ENCODE data around the gene S1PR3.

Gene S1PR3

GRCh38 chr9:89020754-89021153, 29.5 kb downstream of the S1PR3 start:
- no peak overlapping the region for H2AFZ ChIP-seq (ENCODE audit: low read depth, low read length)
- no peaks in the 10 kb centered on the region for H3K27me3 ChIP-seq (ENCODE audit: insufficient read depth, low read length, poor library complexity)
- ATAC-seq (ENCODE audit: insufficient read depth, low read depth): no peak
- no peak overlapping the region for H3K4me2 ChIP-seq (ENCODE audit: insufficient read depth, low read length)
- no peaks in the 10 kb centered on the region for H3K79me2 ChIP-seq (ENCODE audit: insufficient read depth, low read length)
- no peak overlapping the region for H3K9ac ChIP-seq (ENCODE audit: low read depth, low read length)
- TF ChIP-seq EZH2 (IDR thresholded peaks at IDR 0.05; ENCODE audit: borderline replicate concordance, low read depth, low read length, severe bottlenecking): no peak
- no peak for TF ChIP-seq CTCF (IDR thresholded peaks at IDR 0.05; ENCODE audit: borderline replicate concordance, extremely low read depth, low read length, poor library complexity, severe bottlenecking)
- no peak for DNase-seq
- H3K4me3 ChIP-seq (ENCODE audit: low read depth in 1 of 2, low read length in 2 of 2): no peak overlapping the region
- no peaks in the 10 kb centered on the region for H3K4me1 ChIP-seq (ENCODE audit: insufficient read depth, low read length)
- H4K20me1 ChIP-seq (ENCODE audit: insufficient read depth, low read length): no peaks in the 10 kb centered on the region
- H3K36me3 ChIP-seq (ENCODE audit: insufficient read depth, low read length): no peaks in the 10 kb centered on the region
- H3K27ac ChIP-seq (ENCODE audit: low read length): no peak overlapping the region
- H3K9me3 ChIP-seq (ENCODE audit: insufficient read depth, low read length, severe bottlenecking): no peaks in the 10 kb centered on the region

- no peaks in the 10 kb centered on the region for H3K79me2 ChIP-seq (ENCODE audit: insufficient read depth, low read length)
- no peak overlapping the region for H2AFZ ChIP-seq (ENCODE audit: low read depth, low read length)
- no peak overlapping the region for H3K4me3 ChIP-seq (ENCODE audit: low read depth in 1 of 2, low read length in 2 of 2)
- TF ChIP-seq EZH2 (IDR thresholded peaks at IDR 0.05; ENCODE audit: borderline replicate concordance, low read depth, low read length, severe bottlenecking) (no peak), CTCF (IDR thresholded peaks at IDR 0.05; ENCODE audit: borderline replicate concordance, extremely low read depth, low read length, poor library complexity, severe bottlenecking) (no peak)
- H3K4me1 ChIP-seq (ENCODE audit: insufficient read depth, low read length): no peaks in the 10 kb centered on the region
- no peaks in the 10 kb centered on the region for H3K9me3 ChIP-seq (ENCODE audit: insufficient read depth, low read length, severe bottlenecking)
- no peak overlapping the region for H3K4me2 ChIP-seq (ENCODE audit: insufficient read depth, low read length)
- H4K20me1 ChIP-seq (ENCODE audit: insufficient read depth, low read length): no peaks in the 10 kb centered on the region
- H3K27me3 ChIP-seq (ENCODE audit: insufficient read depth, low read length, poor library complexity): no peaks in the 10 kb centered on the region
- no peak overlapping the region for H3K9ac ChIP-seq (ENCODE audit: low read depth, low read length)
- H3K36me3 ChIP-seq (ENCODE audit: insufficient read depth, low read length): no peaks in the 10 kb centered on the region
- H3K27ac ChIP-seq (ENCODE audit: low read length): no peak overlapping the region
- ATAC-seq (ENCODE audit: insufficient read depth, low read depth): no peak
- DNase-seq: no peak
Observed at GRCh38 chr9:89021154-89021803, 30.0 kb downstream of the S1PR3 start.

- no peak overlapping the region for H2AFZ ChIP-seq (ENCODE audit: low read depth, low read length)
- H3K36me3 ChIP-seq (ENCODE audit: insufficient read depth, low read length): no peaks in the 10 kb centered on the region
- no peaks in the 10 kb centered on the region for H3K27me3 ChIP-seq (ENCODE audit: insufficient read depth, low read length, poor library complexity)
- no peaks in the 10 kb centered on the region for H3K9me3 ChIP-seq (ENCODE audit: insufficient read depth, low read length, severe bottlenecking)
- no peak for TF ChIP-seq EZH2 (IDR thresholded peaks at IDR 0.05; ENCODE audit: borderline replicate concordance, low read depth, low read length, severe bottlenecking)
- no peak for TF ChIP-seq CTCF (IDR thresholded peaks at IDR 0.05; ENCODE audit: borderline replicate concordance, extremely low read depth, low read length, poor library complexity, severe bottlenecking)
- no peak overlapping the region for H3K27ac ChIP-seq (ENCODE audit: low read length)
- H3K4me3 ChIP-seq (ENCODE audit: low read depth in 1 of 2, low read length in 2 of 2): no peak overlapping the region
- no peak overlapping the region for H3K4me2 ChIP-seq (ENCODE audit: insufficient read depth, low read length)
- no peak overlapping the region for H3K9ac ChIP-seq (ENCODE audit: low read depth, low read length)
- H3K4me1 ChIP-seq (ENCODE audit: insufficient read depth, low read length): no peaks in the 10 kb centered on the region
- H4K20me1 ChIP-seq (ENCODE audit: insufficient read depth, low read length): no peaks in the 10 kb centered on the region
- no peak for ATAC-seq (ENCODE audit: insufficient read depth, low read depth)
- no peaks in the 10 kb centered on the region for H3K79me2 ChIP-seq (ENCODE audit: insufficient read depth, low read length)
- DNase-seq: no peak
Observed at GRCh38 chr9:89022001-89022759, 30.9 kb downstream of the S1PR3 start.
